IMR-90 (cell line): ENCODE data around the gene MS4A18.

Experiments
- BHLHE40 ChIP-seq: fragments of 150-350 bp; IDR thresholded peaks from 2 replicates; pipeline ENCODE4 v1.6.1; 2016; ENCODE audit warnings: mild to moderate bottlenecking, low read depth, low read length
- CTCF ChIP-seq: conservative IDR thresholded peaks from 2 replicates; pipeline ENCODE4 v1.5.1; 2012; ENCODE audit warnings: mild to moderate bottlenecking, low read depth, low read length, improper control_type of control experiment
- ELK1 ChIP-seq: fragments of 150-350 bp; IDR thresholded peaks from 2 replicates; pipeline ENCODE4 v1.6.1; 2016; ENCODE audit warnings: low read depth, mild to moderate bottlenecking, low read length, moderate library complexity, borderline replicate concordance
- FOS ChIP-seq: fragments of 150-350 bp; IDR thresholded peaks from 2 replicates; pipeline ENCODE4 v1.6.1; 2016; ENCODE audit warnings: low read depth, low read length
- NFE2L2 ChIP-seq: fragments of 150-350 bp; IDR thresholded peaks from 2 replicates; pipeline ENCODE4 v1.6.1; 2016; ENCODE audit warnings: low read depth, mild to moderate bottlenecking, low read length
- POLR2A ChIP-seq: IDR thresholded peaks from 2 replicates; pipeline ENCODE4 v1.6.1; 2012; ENCODE audit warnings: mild to moderate bottlenecking, low read depth, low read length
- RCOR1 ChIP-seq: IDR thresholded peaks from 2 replicates; pipeline ENCODE4 v1.6.1; 2012; ENCODE audit warnings: mild to moderate bottlenecking, low read length, improper control_type of control experiment; ENCODE audit not compliant: insufficient replicate concordance
- RFX5 ChIP-seq: IDR thresholded peaks from 2 replicates; pipeline ENCODE4 v1.8.0; 2012; ENCODE audit warnings: low read depth, mild to moderate bottlenecking, low read length, moderate library complexity
- USF2 ChIP-seq: fragments of 150-350 bp; IDR thresholded peaks from 2 replicates; pipeline ENCODE4 v1.6.1; 2017; ENCODE audit warnings: mild to moderate bottlenecking, antibody characterized with exemption, low read length, low read depth

- TF ChIP-seq CTCF (no peak), POLR2A (no peak), NFE2L2 (no peak), USF2 (no peak), RFX5 (no peak), FOS (no peak), BHLHE40 (no peak), ELK1 (no peak), RCOR1 (no peak)
These were observed 23.7 kb downstream of the MS4A18 start for GRCh38 chr11:60748225-60748624.
